GM08714 (cell line): Measurements from ENCODE around the gene KPNB1.

Source experiments
- H3K4me3 ChIP-seq: fragments of 200-500 bp; sonication (Bioruptor generic); 2 replicates; pipeline ENCODE4 v1.5.1; 2014; ENCODE audit warnings: mild to moderate bottlenecking, low read length, inconsistent platforms
- ZNF274 ChIP-seq: IDR thresholded peaks from 2 replicates; pipeline ENCODE4 v1.6.1; 2012; ENCODE audit warnings: mild to moderate bottlenecking, low read depth, low read length

KPNB1 gene

GRCh38 chr17:47649153-47649971, at the start of gene KPNB1:
TSS of gene KPNB1 (plus strand) at chr17:47649919. CDS start at chr17:47650245, 326 bp downstream.
- H3K4me3 ChIP-seq: peak within 1 kb of the TSS; percentile 100
- TF ChIP-seq ZNF274: no peak

GRCh38 chr17:47603830-47604597, 45.7 kb upstream of the KPNB1 start:
- no peak overlapping the region for H3K4me3 ChIP-seq
- no peak for TF ChIP-seq ZNF274

DNA sequence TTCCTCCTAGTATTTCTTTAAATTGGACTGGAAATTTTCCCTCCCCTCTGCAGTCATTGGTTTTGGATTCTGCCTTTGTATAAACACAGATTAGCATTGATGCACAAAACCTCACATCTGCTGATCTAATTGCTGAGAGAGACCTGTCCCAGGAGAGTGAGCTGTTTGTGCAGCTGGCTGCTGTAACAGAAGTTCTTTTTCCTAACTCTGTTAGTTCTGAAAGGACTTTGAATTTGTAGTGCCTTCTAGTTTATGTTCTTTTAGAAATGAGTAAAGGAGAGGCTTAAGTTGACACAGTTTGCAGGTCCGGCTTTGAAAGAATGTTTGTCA, 45.2 kb upstream of the KPNB1 start:
- no peak overlapping the region for H3K4me3 ChIP-seq
- no peak for TF ChIP-seq ZNF274

DNA sequence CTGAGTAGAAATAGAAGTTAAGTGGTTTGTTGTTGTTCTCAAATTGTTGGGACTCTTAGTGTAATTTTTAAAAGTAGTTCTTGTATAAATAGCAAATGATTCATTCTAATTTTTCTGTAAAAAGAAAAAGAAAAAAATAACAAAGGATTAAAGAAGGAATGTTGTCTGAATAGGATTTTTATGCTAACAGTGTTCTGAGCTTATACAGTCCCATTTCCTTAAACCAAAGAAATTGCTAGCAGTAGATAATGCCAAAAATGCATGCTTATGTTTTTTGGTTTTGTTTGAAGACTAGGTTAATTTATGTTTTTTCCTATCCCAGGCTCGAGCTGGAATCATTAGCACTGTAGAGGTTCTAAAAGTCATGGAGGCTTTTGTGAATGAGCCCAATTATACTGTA, 44.7 kb upstream of the KPNB1 start:
- H3K4me3 ChIP-seq: no peak overlapping the region
- no peak for TF ChIP-seq ZNF274

- no peak overlapping the region for H3K4me3 ChIP-seq
- TF ChIP-seq ZNF274: no peak
These were observed 42.2 kb upstream of the KPNB1 start for GRCh38 chr17:47607481-47607880.

DNA sequence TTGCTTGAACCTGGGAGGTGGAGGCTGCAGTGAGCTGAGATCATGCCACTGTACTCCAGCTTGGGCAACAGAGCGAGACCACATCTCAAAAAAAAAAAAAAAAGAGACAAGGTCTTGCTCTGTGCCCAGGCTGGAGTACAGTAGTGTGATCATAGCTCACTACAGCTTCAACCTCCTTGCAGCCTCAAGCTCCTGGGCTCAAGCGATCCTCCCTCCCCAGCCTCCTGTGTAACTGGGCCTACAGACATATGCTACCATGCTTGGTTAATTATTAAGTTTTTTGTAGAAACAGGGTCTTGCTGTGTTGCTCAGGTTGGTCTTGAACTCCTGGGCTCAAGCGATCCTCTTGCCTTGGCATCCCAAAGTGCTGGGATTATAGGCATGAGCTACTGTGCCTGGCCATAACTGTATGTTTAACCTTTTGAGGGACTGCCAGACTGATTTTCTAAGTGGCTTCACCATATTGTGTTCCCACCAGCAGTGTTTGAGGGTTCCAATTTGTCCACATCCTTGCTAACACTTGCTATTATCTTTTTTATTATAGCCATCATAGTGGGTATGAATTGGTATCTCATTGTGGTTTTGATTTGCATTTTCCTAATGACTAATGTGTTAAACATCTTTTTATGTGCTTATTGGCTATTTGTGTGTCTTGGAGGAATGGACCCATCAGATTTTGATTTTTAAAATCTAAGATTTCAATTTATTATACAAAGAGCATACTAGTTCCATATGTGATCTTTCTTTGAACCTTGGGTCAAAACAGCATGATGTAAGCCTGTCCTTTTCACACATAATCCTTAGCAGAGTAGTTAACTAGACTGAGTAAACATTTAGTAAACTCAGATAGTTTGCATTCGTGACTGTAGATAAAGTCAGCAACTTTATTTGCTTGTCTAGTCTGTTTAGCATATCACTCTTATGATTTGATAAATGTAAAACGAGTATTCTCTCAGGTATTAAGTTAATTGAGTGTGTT, 38.1 kb upstream of the KPNB1 start:
- no peak overlapping the region for H3K4me3 ChIP-seq
- TF ChIP-seq ZNF274: no peak

DNA sequence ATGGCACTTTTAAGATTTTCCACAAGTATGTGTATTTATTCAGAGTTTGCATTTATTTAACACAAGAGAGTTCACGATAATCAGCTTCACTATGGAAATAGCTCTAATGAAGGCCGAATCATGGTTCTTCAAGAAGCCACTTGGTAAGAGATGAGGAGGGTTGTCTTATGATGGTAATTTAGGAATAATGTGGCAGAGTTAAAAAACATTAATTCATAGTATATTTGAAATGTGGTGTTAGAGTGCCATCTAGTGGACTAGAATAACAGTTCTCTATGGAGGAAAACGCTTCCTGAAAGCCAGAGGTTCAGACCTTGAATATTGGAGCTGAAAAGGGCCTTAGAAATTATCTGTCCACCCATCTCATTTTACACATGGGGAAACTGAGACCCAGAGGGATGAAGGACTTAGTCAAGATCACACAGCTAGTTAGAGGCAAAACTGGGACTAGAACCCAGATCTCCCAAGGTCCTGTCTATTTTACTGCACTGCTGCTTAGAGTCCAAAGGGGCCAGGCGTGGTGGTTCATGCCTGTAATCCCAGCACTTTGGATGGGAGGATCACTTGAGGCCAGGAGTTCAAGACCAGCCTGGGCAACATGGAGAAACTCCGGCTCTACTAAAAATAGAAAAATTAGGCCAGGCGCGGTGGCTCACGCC, 33.8 kb upstream of the KPNB1 start:
- TF ChIP-seq ZNF274: no peak
- no peak overlapping the region for H3K4me3 ChIP-seq

GRCh38 chr17:47618410-47618809, 31.3 kb upstream of the KPNB1 start:
- H3K4me3 ChIP-seq: no peak overlapping the region
- no peak for TF ChIP-seq ZNF274

GRCh38 chr17:47620503-47621245, 29.0 kb upstream of the KPNB1 start:
- TF ChIP-seq ZNF274: no peak

DNA sequence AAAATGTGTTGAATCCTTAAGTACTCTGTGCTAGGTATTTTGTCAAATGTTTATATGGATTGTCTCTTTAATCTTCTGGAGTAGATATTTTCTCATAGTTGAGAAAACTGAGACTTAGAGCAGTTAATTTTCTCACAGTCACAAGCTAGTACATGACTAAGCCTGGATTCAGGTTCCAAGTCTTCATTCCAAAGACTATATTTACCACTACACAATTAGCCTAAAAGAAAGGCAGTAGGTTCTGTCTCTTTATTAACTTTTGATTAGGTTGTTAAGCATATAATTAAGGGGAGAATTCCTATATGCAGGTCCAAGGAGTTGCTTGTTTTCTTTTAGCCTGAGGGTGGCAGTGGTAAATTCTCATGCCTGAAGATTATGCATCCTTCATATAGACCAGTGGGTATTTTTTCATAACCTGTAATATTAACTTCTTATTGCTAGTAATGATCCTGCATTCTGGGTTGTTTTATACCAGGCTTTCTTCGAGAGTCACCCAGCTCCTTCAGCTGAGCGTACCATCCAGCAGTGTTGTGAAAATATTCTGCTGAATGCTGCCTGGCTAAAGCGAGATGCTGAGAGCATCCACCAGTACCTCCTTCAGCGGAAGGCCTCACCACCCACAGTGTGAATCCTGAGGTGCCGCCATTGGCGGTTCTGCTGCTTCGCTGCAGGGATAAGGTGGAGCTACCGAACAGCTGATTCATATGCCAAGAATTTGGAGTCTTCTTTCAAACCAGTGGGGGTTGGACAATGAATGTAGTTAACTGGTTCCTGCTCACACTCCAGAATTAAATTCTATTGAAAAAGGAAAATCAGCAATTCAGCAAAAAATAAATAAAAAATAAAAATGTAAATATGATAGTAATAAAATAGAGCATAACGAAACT, 28.2 kb upstream of the KPNB1 start:
- no peak overlapping the region for H3K4me3 ChIP-seq
- TF ChIP-seq ZNF274: no peak

More at GRCh38 chr17:47620503-47621245, 29.0 kb upstream of the KPNB1 start:
- H3K4me3 ChIP-seq: no peak overlapping the region

- H3K4me3 ChIP-seq: no peak overlapping the region
- no peak for TF ChIP-seq ZNF274
These were observed 27.6 kb upstream of the KPNB1 start for GRCh38 chr17:47622180-47622549.

DNA sequence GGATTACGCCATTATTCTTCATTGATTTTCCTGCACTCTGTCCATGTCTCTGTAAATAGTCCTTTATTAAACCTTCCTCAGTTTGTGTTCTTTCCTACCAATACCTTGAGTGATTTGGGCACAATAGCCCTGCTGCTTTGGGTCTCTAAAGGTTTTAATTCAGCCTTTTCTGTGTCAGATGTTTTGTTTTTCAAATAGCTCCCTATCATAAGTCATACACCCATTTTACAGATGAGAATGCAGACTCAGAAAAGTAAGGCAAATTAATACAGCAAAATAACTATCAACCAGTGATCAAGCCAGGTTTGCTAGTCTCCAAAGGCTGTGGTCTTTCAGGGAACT, 25.0 kb upstream of the KPNB1 start:
- TF ChIP-seq ZNF274: no peak
- H3K4me3 ChIP-seq: no peak overlapping the region
